Panc1 (cell line): ENCODE measurements around the gene DCBLD1. TPM values are rescaled to one million over a fixed set of nuclear protein-coding genes. Genes with fewer than 3 reads are reported as not detected.

ENCODE experiments used
- ATAC-seq: fragments of 200-7000 bp; cut with Tn5 transposase; 2 replicates; pipeline ENCODE4 v1.9.1; 2020; ENCODE audit warnings: mild to moderate bottlenecking, moderate library complexity
- BruUV-seq: library from RNA; stranded (reverse); fragments of 400-500 nt; replicated peaks from 2 replicates; lab custom pipeline; 2021; lab: Mats Ljungman, UMichigan
- CTCF ChIA-PET: fragments of 300-600 bp; sonication (Branson Sonifier 250); formaldehyde crosslinking; loops from one replicate; lab custom pipeline; 2022; ENCODE audit warnings: antibody characterized with exemption; lab: Charles Lee
- POLR2A ChIA-PET: fragments of 300-600 bp; sonication (Branson Sonifier 250); formaldehyde crosslinking; loops from one replicate; lab custom pipeline; 2022; ENCODE audit warnings: antibody characterized with exemption; lab: Charles Lee
- DNase-seq: peaks from one replicate; pipeline ENCODE4 v3.0.0-alpha.2; 2010; ENCODE audit warnings: low read depth, low spot score
- H3K27ac ChIP-seq: 2 replicates; pipeline ENCODE4 v1.5.1; 2011; ENCODE audit warnings: mild to moderate bottlenecking, low read length, inconsistent platforms
- H3K27me3 ChIP-seq: fragments of 200-500 bp; sonication (Bioruptor generic); 2 replicates; pipeline ENCODE4 v1.6.0; 2014; ENCODE audit warnings: low read length, inconsistent platforms; ENCODE audit not compliant: control insufficient read depth, insufficient read depth
- H3K36me3 ChIP-seq: fragments of 200-500 bp; sonication (Bioruptor generic); 2 replicates; pipeline ENCODE4 v1.5.1; 2014; ENCODE audit warnings: inconsistent platforms, mild to moderate bottlenecking, low read length, moderate library complexity; ENCODE audit not compliant: control insufficient read depth, insufficient read depth
- H3K4me1 ChIP-seq: 2 replicates; pipeline ENCODE4 v1.5.1; 2011; ENCODE audit warnings: inconsistent platforms, mild to moderate bottlenecking, low read length, moderate library complexity; ENCODE audit not compliant: control insufficient read depth, insufficient read depth
- H3K4me3 ChIP-seq, 2 experiments: 2 replicates each; pipeline ENCODE4 v1.5.1; 2011 to 2012; ENCODE audit warnings: low read depth in 2 of 2, low read length in 2 of 2, mild to moderate bottlenecking in 2 of 2, inconsistent platforms in 1 of 2, moderate library complexity in 1 of 2
- H3K9me3 ChIP-seq: fragments of 200-500 bp; sonication (Bioruptor generic); 2 replicates; pipeline ENCODE4 v1.5.1; 2014; ENCODE audit warnings: low read depth, mild to moderate bottlenecking, inconsistent platforms, low read length, moderate library complexity; ENCODE audit not compliant: control insufficient read depth, insufficient read depth
- POLR2AphosphoS5 ChIP-seq: IDR thresholded peaks from 2 replicates; pipeline ENCODE4 v1.6.1; 2012; ENCODE audit warnings: mild to moderate bottlenecking, low read depth, low read length, moderate library complexity
- SIN3A ChIP-seq: IDR thresholded peaks from 2 replicates; pipeline ENCODE4 v1.6.1; 2012; ENCODE audit warnings: low read depth, mild to moderate bottlenecking, low read length, moderate library complexity, borderline replicate concordance; ENCODE audit not compliant: insufficient read depth
- TCF7L2 ChIP-seq: IDR thresholded peaks from 2 replicates; pipeline ENCODE4 v1.6.1; 2011; ENCODE audit warnings: mild to moderate bottlenecking, low read depth, low read length, inconsistent platforms
- in situ Hi-C: cut with HindIII; loops from 2 replicates; pipeline ENCODE4 v1.10.0; 2016; ENCODE audit warnings: low sequenced_read_pairs, low pct_unique_long_range_greater_than_20kb
- intact Hi-C: fragments of 100-400 bp; cut with micrococcal nuclease; formaldehyde crosslinking; loops from one replicate; pipeline ENCODE4 v1.10.0; 2022; ENCODE audit not compliant: unreplicated experiment
- total RNA-seq: library from RNA; stranded (reverse); gene quantifications from one replicate; pipeline ENCODE4 v1.2.1, GENCODE V29; 2021; ENCODE audit not compliant: unreplicated experiment
- TF ChIP-seq, protein P1 (sequence below), 2 experiments: IDR thresholded peaks; 2 replicates each; pipeline ENCODE4 v1.6.1; 2011 to 2012; ENCODE audit warnings: low read depth in 2 of 2, control low read depth in 1 of 2, low read length in 1 of 2, mild to moderate bottlenecking in 1 of 2, moderate library complexity in 1 of 2; ENCODE audit not compliant: insufficient read depth in 1 of 2
- TF ChIP-seq, protein P2 (sequence below): fragments of 450-650 bp; IDR thresholded peaks from 2 replicates; pipeline ENCODE4 v1.5.1; 2017; ENCODE audit warnings: mild to moderate bottlenecking

Gene DCBLD1
- total RNA-seq, 1 experiment from 2014 or later = 29.0 TPM

DNA sequence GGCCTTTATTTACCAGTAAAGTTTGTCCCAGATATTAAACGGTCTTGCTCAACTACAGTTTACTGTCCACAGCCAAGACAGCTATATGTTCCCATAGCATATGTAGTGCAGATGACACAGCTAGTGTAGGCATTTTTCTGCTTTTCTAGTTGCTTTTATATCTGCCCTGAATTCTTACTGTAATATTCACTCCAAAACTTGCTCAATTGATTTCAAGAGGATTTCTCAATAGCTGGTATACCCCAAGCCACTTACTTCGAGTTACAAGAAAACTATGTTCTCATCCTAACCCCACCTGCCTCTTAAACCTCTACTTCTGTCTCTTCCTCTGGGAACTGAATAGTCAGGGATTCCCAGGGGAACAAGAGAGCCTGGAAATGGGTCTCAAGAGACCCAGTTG lies 37.9 kb upstream of the DCBLD1 start:
- no peak for DNase-seq
- H3K27ac ChIP-seq = no peak overlapping the region
- no peak overlapping the region for H3K4me3 ChIP-seq
- BruUV-seq = no TSS peak
- intact Hi-C loops (no loop called here), in situ Hi-C loops (no loop called here)
- peaks cover 7% of the 10 kb centered on the region; the same call in 1 of the 2 replicates for H3K27me3 ChIP-seq
- ChIA-PET POLR2A (no interaction called here), CTCF (no interaction called here)
- H3K36me3 ChIP-seq = no peaks in the 10 kb centered on the region
- ATAC-seq = no peak
- H3K4me1 ChIP-seq = peaks cover 6% of the 10 kb centered on the region; the same call in 1 of the 2 replicates
- TF ChIP-seq, protein P1, sequence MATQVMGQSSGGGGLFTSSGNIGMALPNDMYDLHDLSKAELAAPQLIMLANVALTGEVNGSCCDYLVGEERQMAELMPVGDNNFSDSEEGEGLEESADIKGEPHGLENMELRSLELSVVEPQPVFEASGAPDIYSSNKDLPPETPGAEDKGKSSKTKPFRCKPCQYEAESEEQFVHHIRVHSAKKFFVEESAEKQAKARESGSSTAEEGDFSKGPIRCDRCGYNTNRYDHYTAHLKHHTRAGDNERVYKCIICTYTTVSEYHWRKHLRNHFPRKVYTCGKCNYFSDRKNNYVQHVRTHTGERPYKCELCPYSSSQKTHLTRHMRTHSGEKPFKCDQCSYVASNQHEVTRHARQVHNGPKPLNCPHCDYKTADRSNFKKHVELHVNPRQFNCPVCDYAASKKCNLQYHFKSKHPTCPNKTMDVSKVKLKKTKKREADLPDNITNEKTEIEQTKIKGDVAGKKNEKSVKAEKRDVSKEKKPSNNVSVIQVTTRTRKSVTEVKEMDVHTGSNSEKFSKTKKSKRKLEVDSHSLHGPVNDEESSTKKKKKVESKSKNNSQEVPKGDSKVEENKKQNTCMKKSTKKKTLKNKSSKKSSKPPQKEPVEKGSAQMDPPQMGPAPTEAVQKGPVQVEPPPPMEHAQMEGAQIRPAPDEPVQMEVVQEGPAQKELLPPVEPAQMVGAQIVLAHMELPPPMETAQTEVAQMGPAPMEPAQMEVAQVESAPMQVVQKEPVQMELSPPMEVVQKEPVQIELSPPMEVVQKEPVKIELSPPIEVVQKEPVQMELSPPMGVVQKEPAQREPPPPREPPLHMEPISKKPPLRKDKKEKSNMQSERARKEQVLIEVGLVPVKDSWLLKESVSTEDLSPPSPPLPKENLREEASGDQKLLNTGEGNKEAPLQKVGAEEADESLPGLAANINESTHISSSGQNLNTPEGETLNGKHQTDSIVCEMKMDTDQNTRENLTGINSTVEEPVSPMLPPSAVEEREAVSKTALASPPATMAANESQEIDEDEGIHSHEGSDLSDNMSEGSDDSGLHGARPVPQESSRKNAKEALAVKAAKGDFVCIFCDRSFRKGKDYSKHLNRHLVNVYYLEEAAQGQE (IDR thresholded peaks at IDR 0.05; ENCODE audit: insufficient read depth in 1 of 2, low read depth in 2 of 2, low read length in 1 of 2) = no peak
- H3K9me3 ChIP-seq = no peaks in the 10 kb centered on the region

GRCh38 chr6:117446861-117447260 lies 35.6 kb upstream of the DCBLD1 start:
- H3K4me3 ChIP-seq = no peak overlapping the region
- intact Hi-C loops (no loop called here), in situ Hi-C loops (no loop called here)
- BruUV-seq = no TSS peak
- ATAC-seq = no peak
- H3K27ac ChIP-seq = no peak overlapping the region
- H3K36me3 ChIP-seq = no peaks in the 10 kb centered on the region
- TF ChIP-seq, protein P1 (IDR thresholded peaks at IDR 0.05; ENCODE audit: insufficient read depth in 1 of 2, low read depth in 2 of 2, low read length in 1 of 2) = no peak
- no peak for TF ChIP-seq SIN3A
- TF ChIP-seq, protein P2, sequence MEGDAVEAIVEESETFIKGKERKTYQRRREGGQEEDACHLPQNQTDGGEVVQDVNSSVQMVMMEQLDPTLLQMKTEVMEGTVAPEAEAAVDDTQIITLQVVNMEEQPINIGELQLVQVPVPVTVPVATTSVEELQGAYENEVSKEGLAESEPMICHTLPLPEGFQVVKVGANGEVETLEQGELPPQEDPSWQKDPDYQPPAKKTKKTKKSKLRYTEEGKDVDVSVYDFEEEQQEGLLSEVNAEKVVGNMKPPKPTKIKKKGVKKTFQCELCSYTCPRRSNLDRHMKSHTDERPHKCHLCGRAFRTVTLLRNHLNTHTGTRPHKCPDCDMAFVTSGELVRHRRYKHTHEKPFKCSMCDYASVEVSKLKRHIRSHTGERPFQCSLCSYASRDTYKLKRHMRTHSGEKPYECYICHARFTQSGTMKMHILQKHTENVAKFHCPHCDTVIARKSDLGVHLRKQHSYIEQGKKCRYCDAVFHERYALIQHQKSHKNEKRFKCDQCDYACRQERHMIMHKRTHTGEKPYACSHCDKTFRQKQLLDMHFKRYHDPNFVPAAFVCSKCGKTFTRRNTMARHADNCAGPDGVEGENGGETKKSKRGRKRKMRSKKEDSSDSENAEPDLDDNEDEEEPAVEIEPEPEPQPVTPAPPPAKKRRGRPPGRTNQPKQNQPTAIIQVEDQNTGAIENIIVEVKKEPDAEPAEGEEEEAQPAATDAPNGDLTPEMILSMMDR = no peak; the same call in 1 of the 2 replicates
- no peak for TF ChIP-seq TCF7L2
- no peak for TF ChIP-seq POLR2AphosphoS5
- H3K4me1 ChIP-seq = peaks cover 6% of the 10 kb centered on the region; the same call in 1 of the 2 replicates
- ChIA-PET POLR2A (no interaction called here), CTCF (interaction anchor here (0.6 kb wide), 1 partner anchor 840 kb away, joined by 3 read pairs; no protein-coding TSS in a partner anchor)
- H3K9me3 ChIP-seq = no peaks in the 10 kb centered on the region
- no peak for DNase-seq
- H3K27me3 ChIP-seq = peaks cover 7% of the 10 kb centered on the region; the same call in 1 of the 2 replicates
